Lung (tissue), 12 donors: Measurements from ENCODE around the gene ATP10A. TPM values are rescaled to one million over a fixed set of nuclear protein-coding genes. Genes with fewer than 3 reads are reported as not detected.
A peak's percentile ranks its signal among the peaks of the same experiment; 100 is the strongest.

Source experiments
- ATAC-seq: fragments of 200-7000 bp; cut with Tn5 transposase; one replicate; pipeline ENCODE4 v1.9.1; 2020; ENCODE audit warnings: moderate number of reproducible peaks; ENCODE audit not compliant: insufficient read depth, low FRiP score
- DNase-seq, 3 donors: peaks; one replicate each; pipeline ENCODE4 v3.0.0-alpha.2; 2013 to 2017
- H3K27ac ChIP-seq, 2 donors: one replicate each; pipeline ENCODE4 v1.5.1; 2013; ENCODE audit warnings: mild to moderate bottlenecking in 2 of 2, moderate library complexity in 2 of 2, control low read depth in 1 of 2, inconsistent platforms in 1 of 2, low read depth in 1 of 2, low read length in 1 of 2
- H3K27me3 ChIP-seq, 3 donors: one replicate each; pipeline ENCODE4 v1.5.1; 2013; ENCODE audit warnings: low read length in 2 of 3; ENCODE audit not compliant: control insufficient read depth in 3 of 3, insufficient read depth in 3 of 3
- H3K36me3 ChIP-seq, 4 donors: one replicate each; pipeline ENCODE4 v1.5.1; 2013; ENCODE audit warnings: low read length in 4 of 4, mild to moderate bottlenecking in 1 of 4, moderate library complexity in 1 of 4; ENCODE audit not compliant: control insufficient read depth in 4 of 4, insufficient read depth in 4 of 4
- H3K4me1 ChIP-seq, 5 donors: one replicate each; pipeline ENCODE4 v1.5.1; 2013; ENCODE audit warnings: low read length in 5 of 5, mild to moderate bottlenecking in 2 of 5, moderate library complexity in 1 of 5; ENCODE audit not compliant: control insufficient read depth in 5 of 5, insufficient read depth in 5 of 5
- H3K4me3 ChIP-seq: one replicate; pipeline ENCODE4 v1.5.1; 2013; ENCODE audit warnings: mild to moderate bottlenecking, control low read depth, moderate library complexity
- H3K9ac ChIP-seq, 2 donors: one replicate each; pipeline ENCODE4 v1.5.1; 2013; ENCODE audit warnings: low read length in 2 of 2, control low read depth in 1 of 2; ENCODE audit not compliant: insufficient read depth in 1 of 2
- H3K9me3 ChIP-seq, 4 donors: one replicate each; pipeline ENCODE4 v1.5.1; 2013; ENCODE audit warnings: low read length in 3 of 4, mild to moderate bottlenecking in 1 of 4, moderate library complexity in 1 of 4; ENCODE audit not compliant: control insufficient read depth in 4 of 4, insufficient read depth in 3 of 4
- WGBS, 2 donors: extraction: QIAGEN DNeasy Blood & Tissue Kit; methylation state at CpG; one replicate each; pipeline ENCODE4 v1.1.7; 2013; 5-methylcytosine and 5-hydroxymethylcytosine counted together
- polyA plus RNA-seq, 2 donors: library from polyadenylated mRNA; stranded (reverse); fragments of 200-250 nt; gene quantifications; one replicate each; pipeline ENCODE4 v1.2.1, GENCODE V29; 2013
- total RNA-seq, 2 donors: library from RNA; depleted of rRNA in 1 of 2; stranded (reverse); fragments of >200 nt in 1 of 2; gene quantifications; one replicate each; pipeline ENCODE4 v1.2.1, GENCODE V29; 2014 to 2021
- TF ChIP-seq, protein P1 (sequence below): IDR thresholded peaks from 2 replicates; pipeline ENCODE4 v1.5.1; 2012; ENCODE audit warnings: mild to moderate bottlenecking; ENCODE audit errors: control extremely low read depth, extremely low read depth
- donor health status: control.
- donor health status: control.
- donor health status: Bipolar disorder and iron deficiency.
- donor health status: healthy.
- donor health status: DM: yes; HTN: yes; CAD: no.

ATP10A gene
- total and polyA plus RNA-seq, 4 donors: 4.5 to 33.7 (median 6.2) TPM

DNA sequence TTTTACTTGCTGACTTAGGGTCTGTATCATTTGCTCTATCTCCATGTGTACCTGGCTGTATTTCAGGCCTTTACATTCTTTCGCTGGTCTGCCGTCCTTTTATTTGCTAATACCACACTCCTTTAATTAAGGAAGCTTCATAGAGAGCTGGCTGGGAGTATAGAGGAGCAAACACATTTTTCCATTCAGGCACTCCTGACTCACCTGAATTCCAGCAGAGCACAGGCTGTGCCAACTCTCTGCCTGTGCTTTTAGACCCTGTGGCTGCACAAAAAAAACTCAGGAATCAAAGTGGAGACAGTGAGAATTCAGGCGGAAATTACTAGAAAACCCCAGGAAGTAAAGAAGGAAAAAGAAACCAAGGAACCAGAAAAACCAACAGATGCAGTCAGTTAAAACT, 29.0 kb upstream of the ATP10A start:
- 45 to 64% methylated on average over 3 of the region's 3 CpGs for WGBS, 2 donors
- peak; percentile 79 for ATAC-seq

DNA sequence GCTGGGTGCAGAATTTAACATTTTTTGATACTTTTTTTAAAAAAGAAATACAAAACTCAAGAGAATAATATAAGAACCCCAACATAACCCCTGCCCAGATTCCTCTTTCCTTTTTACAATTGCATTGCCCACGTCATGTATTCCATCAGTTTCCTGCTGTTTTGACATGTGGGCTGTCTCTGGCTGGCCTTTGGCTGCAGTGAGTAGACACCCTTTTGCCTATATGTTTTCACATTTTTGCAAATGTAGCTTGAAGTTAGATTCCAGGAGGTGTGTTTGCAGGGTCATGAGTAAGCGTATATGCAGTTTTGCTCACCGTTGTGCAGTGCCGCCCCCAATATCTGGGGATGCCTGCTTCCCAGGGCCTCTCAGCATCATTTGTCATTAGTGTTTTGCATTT, 28.0 kb upstream of the ATP10A start:
- H3K4me3 ChIP-seq: no peak overlapping the region
- no peak for ATAC-seq
- WGBS, 2 donors: 79 to 81% methylated on average over 4 of the region's 4 CpGs

More for the DNA sequence above, 29.0 kb upstream of the ATP10A start:
- Histone ChIP-seq H3K9me3 (peaks cover 0 to 2% (median 0%) of the 10 kb centered on the region in 4 donors), H3K4me1 (peaks cover 0 to 7% (median 0%) of the 10 kb centered on the region in 5 donors), H3K36me3 (no peaks in the 10 kb centered on the region), H3K9ac (no peak overlapping the region), H3K27ac (no peak overlapping the region), H3K4me3 (no peak overlapping the region), H3K27me3 (no peaks in the 10 kb centered on the region)
- TF ChIP-seq, protein P1, sequence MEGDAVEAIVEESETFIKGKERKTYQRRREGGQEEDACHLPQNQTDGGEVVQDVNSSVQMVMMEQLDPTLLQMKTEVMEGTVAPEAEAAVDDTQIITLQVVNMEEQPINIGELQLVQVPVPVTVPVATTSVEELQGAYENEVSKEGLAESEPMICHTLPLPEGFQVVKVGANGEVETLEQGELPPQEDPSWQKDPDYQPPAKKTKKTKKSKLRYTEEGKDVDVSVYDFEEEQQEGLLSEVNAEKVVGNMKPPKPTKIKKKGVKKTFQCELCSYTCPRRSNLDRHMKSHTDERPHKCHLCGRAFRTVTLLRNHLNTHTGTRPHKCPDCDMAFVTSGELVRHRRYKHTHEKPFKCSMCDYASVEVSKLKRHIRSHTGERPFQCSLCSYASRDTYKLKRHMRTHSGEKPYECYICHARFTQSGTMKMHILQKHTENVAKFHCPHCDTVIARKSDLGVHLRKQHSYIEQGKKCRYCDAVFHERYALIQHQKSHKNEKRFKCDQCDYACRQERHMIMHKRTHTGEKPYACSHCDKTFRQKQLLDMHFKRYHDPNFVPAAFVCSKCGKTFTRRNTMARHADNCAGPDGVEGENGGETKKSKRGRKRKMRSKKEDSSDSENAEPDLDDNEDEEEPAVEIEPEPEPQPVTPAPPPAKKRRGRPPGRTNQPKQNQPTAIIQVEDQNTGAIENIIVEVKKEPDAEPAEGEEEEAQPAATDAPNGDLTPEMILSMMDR: no peak
- DNase-seq: no peak

DNA sequence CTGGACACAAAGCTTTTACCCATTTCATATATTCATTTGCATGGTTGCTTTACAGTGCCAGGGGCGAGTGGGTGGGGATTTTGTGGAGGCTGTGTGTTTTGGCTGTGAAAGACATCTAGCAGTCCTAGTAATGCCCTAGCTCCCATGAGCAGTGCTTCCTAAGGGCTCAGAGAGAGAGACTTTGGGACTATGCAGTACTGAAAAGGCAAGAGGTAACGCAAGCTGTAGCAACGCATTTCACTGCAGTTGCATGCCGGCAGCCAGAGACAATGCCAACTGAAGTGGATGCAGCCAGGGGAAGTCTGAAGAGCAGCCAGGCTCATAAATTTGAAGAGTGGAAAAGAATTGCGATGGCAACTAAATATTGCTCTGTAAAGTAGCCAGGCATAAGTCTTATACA, 27.4 kb upstream of the ATP10A start:
- 78 to 85% methylated on average over 5 of the region's 5 CpGs for WGBS, 2 donors
- TF ChIP-seq, protein P1: no peak
- H3K27me3 ChIP-seq: no peaks in the 10 kb centered on the region
- no peak overlapping the region for H3K9ac ChIP-seq
- H3K36me3 ChIP-seq: no peaks in the 10 kb centered on the region
- DNase-seq (no peak), ATAC-seq (no peak)
- no peak overlapping the region for H3K4me3 ChIP-seq
- H3K9me3 ChIP-seq: peaks cover 0 to 2% (median 0%) of the 10 kb centered on the region in 4 donors
- H3K4me1 ChIP-seq: peaks cover 0 to 10% (median 0%) of the 10 kb centered on the region in 5 donors
- H3K27ac ChIP-seq: no peak overlapping the region

More for the DNA sequence above, 28.0 kb upstream of the ATP10A start:
- Histone ChIP-seq H3K36me3 (no peaks in the 10 kb centered on the region), H3K9me3 (peaks cover 0 to 2% (median 0%) of the 10 kb centered on the region in 4 donors), H3K27ac (no peak overlapping the region), H3K4me1 (peaks cover 0 to 10% (median 0%) of the 10 kb centered on the region in 5 donors), H3K27me3 (no peaks in the 10 kb centered on the region), H3K9ac (no peak overlapping the region)
- DNase-seq: no peak
- TF ChIP-seq, protein P1: no peak

DNA sequence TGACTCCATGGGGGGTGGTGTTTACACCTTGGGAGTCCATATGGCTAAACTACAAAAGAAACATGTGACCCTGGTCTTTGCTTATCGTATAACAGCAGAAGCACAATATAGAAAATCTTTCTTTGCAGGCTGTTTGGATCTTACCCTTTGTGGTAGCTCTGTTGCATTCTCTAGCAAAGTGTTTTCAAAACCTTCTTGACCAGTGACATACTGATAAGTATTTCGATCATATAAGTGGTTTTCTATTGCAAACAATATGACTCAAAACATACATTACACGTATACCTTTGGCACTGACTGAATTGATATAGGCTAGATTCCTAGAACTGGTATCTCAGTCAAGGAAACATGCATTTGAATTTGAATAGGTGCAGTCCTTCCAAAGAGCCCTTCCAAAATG, 24.7 kb upstream of the ATP10A start:
- WGBS, 2 donors: 69 to 83% methylated on average over 3 of the region's 3 CpGs

More for the DNA sequence above, 24.7 kb upstream of the ATP10A start:
- Histone ChIP-seq H3K27me3 (no peaks in the 10 kb centered on the region), H3K9me3 (no peaks in the 10 kb centered on the region), H3K4me1 (peaks cover 0 to 9% (median 0%) of the 10 kb centered on the region in 5 donors), H3K4me3 (no peak overlapping the region), H3K36me3 (no peaks in the 10 kb centered on the region), H3K27ac (no peak overlapping the region), H3K9ac (no peak overlapping the region)
- ATAC-seq (no peak), DNase-seq (no peak)
- TF ChIP-seq, protein P1: no peak
